NOMO-1 treated with DMSO at 0.1 percent for 48 hours (cell line): Measurements from ENCODE around the gene TREH.

Experiments used
- DNase-seq: peaks from one replicate; lab custom pipeline; 2025; ENCODE audit not compliant: unreplicated experiment; lab: John Stamatoyannopoulos, UW

TREH gene

GRCh38 chr11:118648291-118648690 lies 31.2 kb downstream of the TREH start:
- DNase-seq = no peak

DNA sequence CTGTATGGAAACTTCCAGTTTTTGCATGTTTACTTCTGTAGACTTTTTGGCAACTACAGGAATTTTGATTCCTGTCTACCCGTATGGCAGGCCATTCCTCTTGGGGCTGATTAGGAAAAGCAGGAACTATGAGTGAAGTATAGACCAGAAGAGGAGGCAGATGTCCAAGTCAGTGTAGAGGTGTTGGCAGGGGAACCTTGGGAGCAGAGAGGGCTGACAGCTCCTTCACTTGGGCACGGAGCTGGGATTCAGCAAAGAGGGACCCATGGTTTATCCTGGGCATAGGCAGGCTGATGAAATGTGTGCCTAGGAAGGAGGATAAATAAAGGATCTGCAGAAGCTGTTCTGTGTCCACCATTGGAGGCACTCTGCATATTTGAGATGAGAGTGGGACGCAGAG lies 33.1 kb downstream of the TREH start:
- no peak for DNase-seq

- DNase-seq = no peak
Measured at GRCh38 chr11:118645066-118645715, 34.3 kb downstream of the TREH start.

DNA sequence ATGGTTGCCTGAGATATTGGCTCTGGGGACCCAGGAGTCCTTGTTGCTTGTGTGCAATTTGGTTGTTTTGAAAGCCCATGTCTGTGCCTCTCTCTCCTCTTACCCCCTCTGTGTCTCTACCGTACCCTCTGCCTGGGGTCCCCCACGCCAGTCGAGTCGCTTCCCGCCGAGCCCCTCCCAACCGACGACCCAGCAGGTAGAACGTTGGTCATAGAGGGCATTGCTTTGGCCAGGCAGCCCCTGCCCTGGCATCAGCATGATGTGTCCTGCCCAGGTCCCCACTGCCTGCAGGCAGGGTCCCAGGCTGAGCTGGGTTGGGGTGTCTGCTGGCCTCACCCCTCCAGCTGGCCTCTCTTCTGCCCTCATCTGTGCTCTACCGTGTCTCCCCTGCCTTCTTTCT lies 35.0 kb downstream of the TREH start:
- no peak for DNase-seq

DNA sequence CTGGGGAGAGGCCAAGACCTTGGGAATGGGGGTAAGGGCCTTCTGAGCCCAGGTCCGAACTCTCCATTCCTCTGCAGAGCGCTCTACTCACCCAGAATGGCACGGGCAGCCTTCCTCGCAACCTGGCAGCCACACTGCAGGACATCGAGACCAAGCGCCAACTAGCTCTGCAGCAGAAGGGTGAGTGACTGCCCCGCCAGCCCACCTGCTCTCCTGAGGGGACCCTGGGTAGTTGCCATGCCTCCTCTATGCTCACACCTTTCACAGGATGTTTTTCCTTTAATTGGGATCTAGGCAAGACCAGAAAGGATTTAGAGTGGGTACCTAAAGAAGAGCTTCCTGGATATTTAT lies 35.5 kb downstream of the TREH start:
- DNase-seq = no peak

DNA sequence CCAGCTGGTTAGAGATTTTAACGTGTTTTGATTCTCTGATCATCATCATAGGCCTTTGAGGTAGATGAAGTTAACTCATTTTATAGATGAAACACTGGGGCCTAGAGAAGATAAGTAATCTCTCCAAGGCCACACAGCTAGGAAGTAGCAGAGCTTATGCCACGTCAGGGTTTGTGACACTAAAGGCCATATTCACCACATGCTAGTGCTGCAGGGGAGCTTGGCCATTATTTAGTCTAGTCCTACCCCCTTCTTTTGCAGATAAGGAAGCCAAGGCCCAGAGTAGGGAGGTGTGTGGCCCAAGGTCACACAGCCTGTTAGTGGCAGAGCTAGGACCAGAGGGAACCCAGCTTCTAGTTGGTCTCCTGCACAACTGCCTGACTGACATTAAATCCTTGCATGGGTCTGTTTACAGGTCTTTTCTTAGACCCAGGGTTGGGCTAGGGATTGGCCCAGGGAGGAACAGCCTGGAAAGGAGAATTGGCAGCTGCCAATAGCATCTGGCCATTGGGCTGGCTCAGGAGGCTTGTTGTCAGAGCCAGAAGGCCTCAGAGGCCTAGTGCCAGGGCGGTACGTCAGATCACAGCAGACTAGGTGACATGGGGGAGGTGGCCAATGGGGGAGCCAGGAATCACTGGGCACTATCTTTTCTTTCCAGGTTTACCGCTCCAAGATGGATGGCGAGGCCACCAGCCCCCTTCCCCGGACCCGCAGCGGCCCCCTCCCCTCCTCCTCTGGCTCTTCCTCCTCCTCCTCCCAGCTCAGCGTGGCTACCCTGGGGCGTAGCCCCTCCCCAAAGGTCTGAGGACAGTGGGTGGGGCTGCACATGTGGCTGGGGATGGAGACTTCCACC lies 36.1 kb downstream of the TREH start:
- no peak for DNase-seq

GRCh38 chr11:118641397-118642019 lies 37.9 kb downstream of the TREH start:
- DNase-seq = no peak

- no peak for DNase-seq
Measured at GRCh38 chr11:118640332-118641154, 38.9 kb downstream of the TREH start.

DNA sequence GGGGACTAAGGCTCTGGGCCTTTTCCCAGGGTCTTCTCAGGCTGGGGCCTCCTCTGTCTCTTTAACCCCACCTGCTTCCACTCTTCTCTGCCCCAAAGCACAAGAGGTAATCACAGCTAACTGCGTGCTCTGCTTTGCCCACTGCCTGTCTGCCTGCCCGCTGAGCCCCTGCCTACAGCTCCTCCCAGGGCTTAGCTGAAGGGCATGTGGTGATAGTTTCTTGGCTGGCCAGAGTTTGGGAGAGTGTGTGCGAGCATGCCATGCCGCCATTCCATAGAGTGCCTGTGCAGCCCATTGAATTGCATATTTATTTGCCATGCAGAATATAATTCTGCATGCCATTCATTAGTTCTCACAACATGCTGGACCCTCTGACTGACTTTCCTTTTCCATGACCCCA lies 39.6 kb downstream of the TREH start:
- no peak for DNase-seq

DNA sequence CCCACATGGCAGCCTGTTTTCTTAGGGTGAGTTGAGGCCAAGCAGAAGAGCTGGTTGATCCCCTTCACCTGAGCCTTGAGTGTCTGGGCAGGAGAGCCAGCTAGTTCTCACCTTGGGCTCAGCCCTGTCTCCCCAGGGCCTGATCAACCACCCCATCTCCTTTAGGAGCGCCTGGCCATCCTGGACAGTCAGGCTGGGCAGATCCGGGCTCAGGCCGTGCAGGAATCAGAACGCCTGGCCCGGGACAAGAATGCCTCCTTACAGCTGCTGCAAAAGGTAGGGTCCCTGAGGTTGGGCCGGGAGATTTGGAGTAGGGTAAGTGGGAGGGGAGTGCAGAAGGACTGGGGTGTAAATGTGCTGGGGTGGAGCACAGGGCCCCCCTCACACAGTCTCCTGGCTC lies 40.7 kb downstream of the TREH start:
- DNase-seq = no peak

DNA sequence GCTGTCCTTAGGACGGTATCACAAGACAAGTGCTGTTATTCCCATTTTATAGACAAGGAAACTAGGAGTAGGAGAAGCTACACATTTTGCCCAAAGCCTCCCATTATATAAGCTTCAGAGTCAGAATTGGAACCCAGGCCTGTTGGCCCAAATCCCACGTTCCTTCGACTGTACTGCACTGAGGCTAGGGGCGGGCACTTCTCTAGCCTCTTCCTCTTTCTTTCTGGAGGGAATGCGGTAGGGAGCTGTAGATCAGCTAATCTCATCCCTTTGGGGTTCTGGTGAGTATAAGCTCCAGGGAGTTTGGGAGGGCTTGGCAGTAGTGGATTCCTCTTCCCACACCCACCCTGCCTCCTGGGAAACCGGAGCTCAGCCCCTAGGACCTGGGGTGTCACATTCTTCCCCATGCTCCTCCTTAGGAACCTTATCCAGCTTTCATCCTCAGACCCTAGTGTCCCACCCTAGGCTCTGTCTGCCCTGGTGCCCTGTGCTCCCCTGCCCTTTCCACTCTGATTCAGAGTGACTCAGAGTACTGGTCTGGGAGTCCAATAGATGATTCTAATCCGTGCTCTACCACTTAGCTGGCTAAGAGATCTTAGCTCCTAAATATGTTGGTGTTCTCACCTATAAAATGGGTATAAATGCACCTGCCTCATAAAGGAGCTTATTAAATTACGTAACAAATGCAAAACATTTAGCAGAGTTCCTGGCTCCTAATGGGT lies 42.7 kb downstream of the TREH start:
- DNase-seq = no peak

- DNase-seq = no peak
Measured at GRCh38 chr11:118635642-118636041, 43.8 kb downstream of the TREH start.

- no peak for DNase-seq
Measured at GRCh38 chr11:118635237-118635591, 44.2 kb downstream of the TREH start.

DNA sequence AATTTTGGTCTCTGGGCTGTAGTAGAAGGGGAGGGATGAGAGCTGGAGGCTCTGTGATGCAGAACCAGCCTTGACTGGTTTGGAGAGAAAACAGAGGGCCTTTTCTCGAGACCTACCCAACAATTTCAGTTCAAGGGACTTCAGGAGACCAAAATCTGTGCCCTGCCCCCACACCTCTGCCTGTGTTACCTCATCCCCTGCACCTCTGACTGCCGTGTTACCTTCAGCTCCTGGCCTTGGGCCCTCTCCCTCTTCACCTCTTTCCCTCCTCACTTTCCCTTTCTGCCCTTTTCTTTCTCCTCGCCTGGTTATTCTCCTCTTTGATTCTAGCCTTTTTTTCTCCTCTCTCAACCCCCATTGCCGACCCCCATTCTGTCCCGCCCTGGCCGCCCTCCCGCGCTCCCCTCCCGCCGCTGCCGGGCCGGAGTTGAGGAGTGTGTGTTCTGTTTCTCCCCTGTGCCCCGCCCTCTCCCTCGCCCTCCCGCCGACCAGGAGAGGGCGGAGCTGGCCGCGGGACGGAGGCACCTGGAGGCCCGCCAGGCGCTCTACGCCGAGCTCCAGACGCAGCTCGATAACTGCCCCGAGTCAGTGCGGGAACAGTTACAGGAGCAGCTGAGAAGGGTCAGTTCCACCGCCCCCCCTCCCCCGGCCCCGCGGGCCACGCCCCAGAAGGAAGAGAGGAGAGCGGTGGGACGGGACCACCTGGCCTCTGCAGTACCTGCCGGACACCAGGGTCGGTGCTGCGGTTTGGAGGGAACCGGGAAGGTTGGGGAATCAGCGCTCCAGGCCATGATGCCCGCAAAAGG lies 44.8 kb downstream of the TREH start:
- no peak for DNase-seq

DNA sequence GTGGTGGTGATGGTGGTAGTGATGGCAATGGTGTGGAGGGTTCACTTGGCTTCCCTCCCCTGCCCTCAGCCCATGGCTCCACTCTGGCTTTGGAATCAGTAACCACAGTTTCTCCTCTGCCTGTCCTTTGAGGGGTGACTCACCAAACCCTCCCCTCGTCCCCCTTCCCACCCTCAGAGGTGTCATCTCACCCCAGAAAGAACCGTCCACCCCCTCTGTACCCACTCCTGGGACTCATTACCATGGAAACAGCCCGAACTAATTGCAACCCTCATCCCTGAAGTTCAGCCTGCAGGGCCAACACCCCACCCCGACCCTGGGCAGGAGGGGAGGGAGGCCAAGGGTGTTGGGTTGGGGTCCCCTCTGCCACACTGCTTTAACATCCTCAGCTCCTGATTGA lies 45.5 kb downstream of the TREH start:
- no peak for DNase-seq

- DNase-seq = no peak
Measured at GRCh38 chr11:118633319-118633690, 46.1 kb downstream of the TREH start.

DNA sequence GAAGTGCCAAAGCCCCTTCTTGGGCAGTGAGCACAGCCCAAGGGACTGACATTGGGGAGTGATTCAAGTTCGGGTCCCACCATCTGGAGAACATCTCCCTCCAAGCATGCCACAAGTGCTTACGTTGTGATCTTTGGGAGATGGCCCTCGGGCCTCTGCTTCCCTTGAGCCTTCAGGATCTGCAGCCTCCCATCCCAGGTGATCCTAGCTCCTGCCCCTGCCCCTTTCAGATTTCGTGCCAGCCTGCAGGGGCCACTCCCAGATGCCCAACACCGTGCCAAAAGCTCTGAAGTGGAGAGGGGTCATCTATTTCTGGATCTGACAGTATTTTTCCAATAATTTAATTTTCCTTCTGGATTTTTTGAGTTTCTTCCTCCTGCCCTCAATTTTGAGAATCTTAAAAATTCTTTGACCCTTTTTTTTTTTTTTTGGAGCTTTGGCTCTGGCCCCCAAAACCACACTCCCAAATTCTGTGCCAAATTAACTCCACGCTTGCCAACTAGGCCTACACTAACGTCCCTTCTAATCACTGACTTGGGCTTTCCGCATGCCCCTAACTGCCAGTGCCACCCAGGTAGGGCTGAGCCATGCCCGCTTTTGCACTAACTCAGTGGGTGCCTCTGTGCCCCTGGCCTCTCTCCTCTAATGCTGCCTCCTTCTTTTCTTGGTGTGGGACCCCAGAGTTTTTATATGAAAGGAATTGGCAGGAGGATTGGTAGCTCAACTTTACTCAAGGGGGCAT lies 46.7 kb downstream of the TREH start:
- no peak for DNase-seq

- DNase-seq = no peak
Measured at GRCh38 chr11:118631142-118631909, 48.1 kb downstream of the TREH start.
